D721Med (cell line): ENCODE results near the gene LGR6.

Experiments used
- DNase-seq: peaks from one replicate; pipeline ENCODE4 v3.0.0; 2011; ENCODE audit warnings: low spot score; ENCODE audit not compliant: insufficient read length
- FAIRE-seq: peaks from 2 replicates; lab custom pipeline; 2011; peaks lifted over from hg19 to GRCh38; lab: Jason Lieb, UNC
- CTCF ChIP-seq: IDR thresholded peaks from 2 replicates; pipeline ENCODE4 v1.5.1; 2012; ENCODE audit warnings: mild to moderate bottlenecking, control low read depth; ENCODE audit not compliant: insufficient read depth; ENCODE audit errors: missing control alignments

LGR6 gene

DNA sequence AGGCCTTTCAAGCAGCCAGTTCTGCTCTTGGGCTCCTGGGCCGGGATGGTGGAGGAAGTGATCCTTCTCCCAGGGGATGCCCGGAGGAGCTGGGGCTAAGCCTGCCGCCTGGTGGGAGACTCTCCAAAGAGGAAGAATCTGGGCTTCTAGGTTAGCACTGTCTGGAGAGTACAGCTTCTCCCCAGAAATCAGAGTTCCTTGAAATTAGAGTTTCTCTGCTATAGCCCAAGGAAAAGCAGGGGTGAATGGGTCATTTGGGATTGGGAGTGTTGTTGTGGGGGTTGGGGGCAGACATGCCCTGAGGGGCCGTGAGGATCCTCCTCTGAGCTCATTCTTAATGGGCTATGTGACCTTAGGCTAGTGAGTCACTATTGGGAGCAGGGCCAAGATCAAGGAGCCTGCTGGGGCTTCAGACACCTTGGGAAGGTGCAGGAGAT lies 6.5 kb downstream of the LGR6 start:
- no peak for DNase-seq
- no peak for FAIRE-seq

GRCh38 chr1:202200669-202201068 lies 7.1 kb downstream of the LGR6 start:
- FAIRE-seq: no peak
- no peak for TF ChIP-seq CTCF
- no peak for DNase-seq

More for the DNA sequence above, 6.5 kb downstream of the LGR6 start:
- TF ChIP-seq CTCF: no peak

DNA sequence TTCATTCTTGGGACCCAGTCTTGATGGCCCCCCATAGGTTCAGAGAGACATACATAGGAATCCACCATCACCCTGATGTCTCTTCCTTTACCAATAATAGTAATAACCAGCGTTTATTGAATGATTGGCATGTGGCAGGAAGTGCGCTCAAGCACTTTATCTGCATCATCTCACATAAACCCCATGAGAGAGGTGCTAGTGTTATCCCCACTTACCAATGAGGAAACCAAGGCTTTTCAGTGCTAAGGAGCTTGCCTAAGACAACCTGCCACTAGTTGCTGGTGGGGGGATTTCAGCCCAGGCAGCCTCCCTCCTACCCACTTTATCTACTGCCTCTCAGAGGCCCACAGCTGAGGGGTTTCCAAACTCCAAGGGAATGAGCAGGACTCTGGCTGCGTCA lies 7.7 kb downstream of the LGR6 start:
- no peak for DNase-seq
- FAIRE-seq: no peak
- no peak for TF ChIP-seq CTCF

- no peak for TF ChIP-seq CTCF
- DNase-seq (no peak), FAIRE-seq (no peak)
These were observed 8.4 kb downstream of the LGR6 start for GRCh38 chr1:202201971-202202370.

GRCh38 chr1:202202500-202203168 lies 9.0 kb downstream of the LGR6 start:
- TF ChIP-seq CTCF: no peak
- FAIRE-seq (no peak), DNase-seq (no peak)

- DNase-seq (no peak), FAIRE-seq (no peak)
- peak; percentile 2 for TF ChIP-seq CTCF
These were observed 9.8 kb downstream of the LGR6 start for GRCh38 chr1:202203238-202204039.

DNA sequence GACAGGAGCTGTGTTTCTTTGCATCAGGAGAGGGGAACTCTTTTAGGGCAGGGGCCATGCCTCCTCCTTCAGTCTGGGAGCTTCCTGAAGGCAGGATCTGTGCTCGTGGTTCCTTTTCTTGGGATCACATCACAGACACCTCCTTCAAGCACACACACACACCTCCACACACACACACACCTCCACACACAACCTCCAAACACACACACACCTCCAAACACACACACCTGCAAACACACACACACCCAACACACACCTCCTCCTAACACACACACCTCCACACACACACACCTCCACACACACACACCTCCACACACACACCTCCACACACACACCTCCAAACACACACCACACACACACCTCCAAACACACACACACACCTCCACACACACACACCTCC lies 10.5 kb downstream of the LGR6 start:
- no peak for DNase-seq
- no peak for TF ChIP-seq CTCF
- no peak for FAIRE-seq
